SK-MEL-5 (cell line): Measurements from ENCODE around the gene CENPT. TPM values are rescaled to one million over a fixed set of nuclear protein-coding genes. Genes with fewer than 3 reads are reported as not detected.

Experiments used
- DNase-seq: peaks from one replicate; pipeline ENCODE4 v3.0.0-alpha.2; 2016; ENCODE audit warnings: low read depth, low spot score
- in situ Hi-C: cut with HindIII; loops from 2 replicates; pipeline ENCODE4 v1.10.0; 2016; ENCODE audit warnings: low sequenced_read_pairs, high pct_unique_total_duplicates, low pct_unique_long_range_greater_than_20kb
- polyA plus RNA-seq, 2 experiments: library from polyadenylated mRNA; depleted of rRNA; stranded (reverse); fragments of >200 nt; gene quantifications; 2 replicates each; pipeline ENCODE4 v1.2.3, GENCODE V29; 2015
- total RNA-seq: library from RNA; depleted of rRNA; stranded (reverse); fragments of >200 nt; shearing (Covaris generic); gene quantifications from 2 replicates; pipeline ENCODE4 v1.2.3, GENCODE V29; 2014; rRNA removed

The CENPT gene
- total RNA-seq = 10.2 and 11.0 TPM in 2 replicates
- polyA plus RNA-seq (2015; cell fraction: cytosol; rRNA removed) = 6.9 and 10.9 TPM in 2 replicates
- 247 and 250 TPM in 2 replicates for polyA plus RNA-seq (2015; cell fraction: nucleus; rRNA removed)

- in situ Hi-C loops = no loop called here
- no peak for DNase-seq
These were observed at the start of gene CENPT for GRCh38 chr16:67847064-67847861. CENPT (minus strand) TSS chr16:67847693; CDS start chr16:67833859, 13,834 bp downstream.

- in situ Hi-C loops = no loop called here
- DNase-seq = no peak
These were observed 49.7 kb upstream of the CENPT start for GRCh38 chr16:67897231-67897630.

GRCh38 chr16:67893743-67894399 is 46.4 kb upstream of the CENPT start:
- in situ Hi-C loops = no loop called here
- peak; percentile 9 for DNase-seq

GRCh38 chr16:67892899-67893742 is 45.6 kb upstream of the CENPT start, which contains the start of gene PSKH1:
PSKH1 (plus strand) TSS chr16:67893254; CDS start chr16:67908750, 15,496 bp downstream.
- in situ Hi-C loops = no loop called here
- peak; percentile 95 for DNase-seq

GRCh38 chr16:67892375-67892774 is 44.9 kb upstream of the CENPT start:
- in situ Hi-C loops = no loop called here
- DNase-seq = no peak

- no peak for DNase-seq
- in situ Hi-C loops = no loop called here
These were observed 40.8 kb upstream of the CENPT start for GRCh38 chr16:67888331-67888730.

GRCh38 chr16:67886387-67886786 is 38.9 kb upstream of the CENPT start:
- in situ Hi-C loops = no loop called here
- no peak for DNase-seq

GRCh38 chr16:67885976-67886375 is 38.5 kb upstream of the CENPT start:
- DNase-seq = no peak
- in situ Hi-C loops = no loop called here

- in situ Hi-C loops = no loop called here
- no peak for DNase-seq
These were observed 38.1 kb upstream of the CENPT start for GRCh38 chr16:67885545-67885944.

GRCh38 chr16:67884684-67885083 is 37.2 kb upstream of the CENPT start, which contains the start of gene NRN1L:
NRN1L (plus strand) TSS chr16:67884885; CDS start chr16:67884904, 19 bp downstream.
- peak; percentile 56 for DNase-seq
- in situ Hi-C loops = no loop called here

- DNase-seq = peak; percentile 56
- in situ Hi-C loops = no loop called here
These were observed 36.4 kb upstream of the CENPT start for GRCh38 chr16:67883872-67884261.

- in situ Hi-C loops = no loop called here
- DNase-seq = no peak
These were observed 35.8 kb upstream of the CENPT start for GRCh38 chr16:67883146-67883871.

GRCh38 chr16:67882374-67883145 is 35.1 kb upstream of the CENPT start:
- in situ Hi-C loops = no loop called here
- DNase-seq = no peak

- in situ Hi-C loops = no loop called here
- DNase-seq = no peak
These were observed 34.2 kb upstream of the CENPT start for GRCh38 chr16:67881621-67882161.

- DNase-seq = no peak
- in situ Hi-C loops = no loop called here
These were observed 33.1 kb upstream of the CENPT start for GRCh38 chr16:67880584-67880983.

GRCh38 chr16:67879936-67880335 is 32.4 kb upstream of the CENPT start:
- no peak for DNase-seq
- in situ Hi-C loops = no loop called here
